Neural progenitor cell (in vitro differentiated cells): ENCODE measurements around the gene RIPOR2.

Source experiments
- CTCF ChIP-seq: fragments of 200-600 bp; sonication (generic); IDR thresholded peaks from 2 replicates; pipeline ENCODE4 v1.5.1; 2017; ENCODE audit warnings: antibody characterized with exemption, mild to moderate bottlenecking
- EZH2phosphoT487 ChIP-seq: fragments of 200-600 bp; sonication (generic); IDR thresholded peaks from 2 replicates; pipeline ENCODE4 v1.6.1; 2017; ENCODE audit warnings: antibody characterized with exemption

DNA sequence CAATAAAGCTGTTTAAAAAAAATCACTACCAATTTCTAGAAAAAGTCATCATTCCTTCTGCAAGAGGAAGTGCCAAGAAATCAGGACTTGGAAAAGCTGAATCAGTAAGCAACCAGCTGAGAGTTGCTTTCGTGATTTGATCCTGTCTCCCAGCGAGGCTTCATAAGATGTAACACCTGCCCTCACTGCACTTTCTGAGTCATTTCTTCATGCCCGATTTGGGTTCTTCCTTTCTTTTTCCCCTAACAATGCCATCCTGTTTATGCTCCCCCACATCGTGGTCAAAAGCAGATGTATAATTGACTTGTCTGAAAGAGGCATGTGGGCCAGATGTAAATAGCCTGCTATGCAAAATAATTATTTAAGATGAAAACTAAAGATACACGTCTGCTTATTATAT lies 52.1 kb downstream of the RIPOR2 start:
- TF ChIP-seq EZH2phosphoT487 = no peak
- TF ChIP-seq CTCF = no peak
